ENCODE data around the gene MGAT4A.
"Not testable (repeated sequence)": the region's sequence is repeated elsewhere in the genome, so short reads cannot be mapped to it uniquely, and the experiment has no call there.

MGAT4A gene

GRCh38 chr2:98732430-98733051, 1.6 kb upstream of the MGAT4A start:
- Histone ChIP-seq H3K36me3 (ENCODE audit: low read depth) (no peaks in the 10 kb centered on the region), H3K9me3 (ENCODE audit: severe bottlenecking) (no peaks in the 10 kb centered on the region), H3K27ac (ENCODE audit: poor library complexity, severe bottlenecking) (no peak overlapping the region), H3K4me3 (ENCODE audit: severe bottlenecking) (no peak overlapping the region), H3K27me3 (ENCODE audit: insufficient read depth, poor library complexity, severe bottlenecking) (no peaks in the 10 kb centered on the region), H3K4me1 (ENCODE audit: insufficient read depth, poor library complexity, severe bottlenecking) (peaks cover 8% of the 10 kb centered on the region)
- DNase-seq (ENCODE audit: low spot score) (no peak), ATAC-seq (ENCODE audit: low read depth) (no peak)
- TF ChIP-seq, protein P1, sequence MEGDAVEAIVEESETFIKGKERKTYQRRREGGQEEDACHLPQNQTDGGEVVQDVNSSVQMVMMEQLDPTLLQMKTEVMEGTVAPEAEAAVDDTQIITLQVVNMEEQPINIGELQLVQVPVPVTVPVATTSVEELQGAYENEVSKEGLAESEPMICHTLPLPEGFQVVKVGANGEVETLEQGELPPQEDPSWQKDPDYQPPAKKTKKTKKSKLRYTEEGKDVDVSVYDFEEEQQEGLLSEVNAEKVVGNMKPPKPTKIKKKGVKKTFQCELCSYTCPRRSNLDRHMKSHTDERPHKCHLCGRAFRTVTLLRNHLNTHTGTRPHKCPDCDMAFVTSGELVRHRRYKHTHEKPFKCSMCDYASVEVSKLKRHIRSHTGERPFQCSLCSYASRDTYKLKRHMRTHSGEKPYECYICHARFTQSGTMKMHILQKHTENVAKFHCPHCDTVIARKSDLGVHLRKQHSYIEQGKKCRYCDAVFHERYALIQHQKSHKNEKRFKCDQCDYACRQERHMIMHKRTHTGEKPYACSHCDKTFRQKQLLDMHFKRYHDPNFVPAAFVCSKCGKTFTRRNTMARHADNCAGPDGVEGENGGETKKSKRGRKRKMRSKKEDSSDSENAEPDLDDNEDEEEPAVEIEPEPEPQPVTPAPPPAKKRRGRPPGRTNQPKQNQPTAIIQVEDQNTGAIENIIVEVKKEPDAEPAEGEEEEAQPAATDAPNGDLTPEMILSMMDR (IDR thresholded peaks at IDR 0.05; ENCODE audit: poor library complexity, severe bottlenecking) = no peak

DNA sequence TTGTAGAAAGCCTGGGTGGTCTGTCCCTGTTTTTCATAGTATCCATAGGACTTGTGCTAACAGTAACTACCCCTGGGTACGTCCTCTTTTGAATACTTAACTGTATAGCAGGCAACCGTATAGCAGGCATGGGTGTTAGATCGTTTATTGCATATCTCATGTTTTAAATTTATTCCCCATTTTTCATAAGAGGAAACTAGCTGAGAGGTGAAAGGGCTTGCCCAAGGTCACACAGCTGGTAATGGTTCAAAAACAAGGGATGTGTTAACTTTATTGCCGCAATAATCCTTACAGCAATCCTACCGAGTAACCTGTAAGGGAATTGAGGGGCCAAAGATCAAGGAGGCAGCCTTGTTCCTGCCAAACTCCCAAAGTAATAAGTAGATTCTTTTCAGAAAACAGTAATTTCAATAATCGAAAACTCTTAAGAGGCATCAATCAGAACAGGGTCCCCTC, 990 bp upstream of the MGAT4A start:
- Histone ChIP-seq H3K9me3 (ENCODE audit: severe bottlenecking) (no peaks in the 10 kb centered on the region), H3K27me3 (ENCODE audit: insufficient read depth, poor library complexity, severe bottlenecking) (no peaks in the 10 kb centered on the region), H3K36me3 (ENCODE audit: low read depth) (no peaks in the 10 kb centered on the region), H3K27ac (ENCODE audit: poor library complexity, severe bottlenecking) (no peak overlapping the region), H3K4me3 (ENCODE audit: severe bottlenecking) (peak overlapping the region; percentile 47), H3K4me1 (ENCODE audit: insufficient read depth, poor library complexity, severe bottlenecking) (peaks cover 7% of the 10 kb centered on the region)
- no peak for DNase-seq (ENCODE audit: low spot score)
- no peak for ATAC-seq (ENCODE audit: low read depth)
- TF ChIP-seq, protein P1 (IDR thresholded peaks at IDR 0.05; ENCODE audit: poor library complexity, severe bottlenecking) = no peak

GRCh38 chr2:98730707-98731040, 258 bp downstream of the MGAT4A start:
- Histone ChIP-seq H3K36me3 (ENCODE audit: low read depth) (no peaks in the 10 kb centered on the region), H3K9me3 (ENCODE audit: severe bottlenecking) (no peaks in the 10 kb centered on the region), H3K27ac (ENCODE audit: poor library complexity, severe bottlenecking) (no peak overlapping the region), H3K4me1 (ENCODE audit: insufficient read depth, poor library complexity, severe bottlenecking) (no peaks in the 10 kb centered on the region), H3K27me3 (ENCODE audit: insufficient read depth, poor library complexity, severe bottlenecking) (no peaks in the 10 kb centered on the region), H3K4me3 (ENCODE audit: severe bottlenecking) (peak overlapping the region; percentile 68)
- ATAC-seq (ENCODE audit: low read depth) (peak; percentile 67), DNase-seq (ENCODE audit: low spot score) (no peak)
- TF ChIP-seq, protein P1 (IDR thresholded peaks at IDR 0.05; ENCODE audit: poor library complexity, severe bottlenecking) = no peak

DNA sequence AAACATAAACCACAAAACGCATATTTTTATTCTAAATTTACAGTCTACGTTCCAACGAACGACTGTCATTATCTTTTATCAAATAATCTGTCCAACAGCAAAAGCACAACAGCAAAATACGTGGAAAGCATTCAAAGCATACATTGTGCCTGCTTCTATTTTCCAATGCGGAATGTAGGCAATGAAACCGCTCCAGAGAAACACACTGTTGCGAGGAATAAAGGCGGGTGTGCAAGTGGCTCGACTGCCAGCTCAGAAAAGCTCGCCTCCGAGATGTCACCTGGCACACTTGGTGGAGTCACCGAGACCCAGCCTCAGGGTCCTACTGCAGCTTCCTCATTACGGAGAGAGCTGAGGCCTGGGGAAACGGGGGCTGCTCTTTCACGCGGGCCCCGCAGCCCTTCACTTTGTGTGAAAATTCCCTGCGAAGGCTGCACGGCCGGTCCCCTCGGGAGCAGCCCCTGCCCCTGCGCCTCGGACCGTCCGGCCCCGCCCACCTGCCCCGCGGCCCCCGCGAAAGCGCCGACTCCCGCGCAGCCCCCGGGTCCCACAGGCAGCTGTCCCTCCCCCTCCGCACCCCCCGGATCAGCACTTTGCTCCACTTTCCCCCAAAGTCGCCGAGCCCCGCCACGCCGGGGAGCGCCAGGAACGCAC, 752 bp downstream of the MGAT4A start:
- Histone ChIP-seq H3K27me3 (ENCODE audit: insufficient read depth, poor library complexity, severe bottlenecking) (no peaks in the 10 kb centered on the region), H3K4me3 (ENCODE audit: severe bottlenecking) (peak overlapping the region; percentile 68), H3K27ac (ENCODE audit: poor library complexity, severe bottlenecking) (no peak overlapping the region), H3K36me3 (ENCODE audit: low read depth) (no peaks in the 10 kb centered on the region), H3K4me1 (ENCODE audit: insufficient read depth, poor library complexity, severe bottlenecking) (no peaks in the 10 kb centered on the region), H3K9me3 (ENCODE audit: severe bottlenecking) (no peaks in the 10 kb centered on the region)
- TF ChIP-seq, protein P1 (IDR thresholded peaks at IDR 0.05; ENCODE audit: poor library complexity, severe bottlenecking) = no peak
- ATAC-seq (ENCODE audit: low read depth) (no peak), DNase-seq (ENCODE audit: low spot score) (no peak)

DNA sequence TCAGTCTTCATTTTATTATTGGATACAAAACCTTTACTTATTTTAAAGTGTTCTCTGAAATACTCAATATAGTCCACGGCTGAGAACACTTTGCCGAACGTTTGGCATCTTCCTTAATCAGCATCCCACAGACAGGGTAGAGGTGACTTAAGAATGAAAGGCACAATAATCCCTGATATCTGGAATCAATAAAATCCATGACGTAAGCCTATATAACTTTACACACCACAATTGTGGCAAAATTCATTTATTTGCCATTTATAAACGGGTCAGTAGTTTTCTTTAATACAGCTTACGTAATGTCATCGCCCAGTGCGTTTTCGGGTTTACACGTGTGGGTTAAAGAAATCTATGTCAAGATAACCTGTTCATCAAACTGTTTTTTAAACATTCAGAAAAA, 1.3 kb downstream of the MGAT4A start:
- TF ChIP-seq, protein P1 (IDR thresholded peaks at IDR 0.05; ENCODE audit: poor library complexity, severe bottlenecking) = no peak
- DNase-seq (ENCODE audit: low spot score) = no peak
- no peaks in the 10 kb centered on the region for H3K9me3 ChIP-seq (ENCODE audit: severe bottlenecking)
- no peak for ATAC-seq (ENCODE audit: low read depth)
- H3K27me3 ChIP-seq (ENCODE audit: insufficient read depth, poor library complexity, severe bottlenecking) = no peaks in the 10 kb centered on the region
- no peaks in the 10 kb centered on the region for H3K36me3 ChIP-seq (ENCODE audit: low read depth)
- H3K4me1 ChIP-seq (ENCODE audit: insufficient read depth, poor library complexity, severe bottlenecking) = no peaks in the 10 kb centered on the region
- no peak overlapping the region for H3K27ac ChIP-seq (ENCODE audit: poor library complexity, severe bottlenecking)
- no peak overlapping the region for H3K4me3 ChIP-seq (ENCODE audit: severe bottlenecking)

DNA sequence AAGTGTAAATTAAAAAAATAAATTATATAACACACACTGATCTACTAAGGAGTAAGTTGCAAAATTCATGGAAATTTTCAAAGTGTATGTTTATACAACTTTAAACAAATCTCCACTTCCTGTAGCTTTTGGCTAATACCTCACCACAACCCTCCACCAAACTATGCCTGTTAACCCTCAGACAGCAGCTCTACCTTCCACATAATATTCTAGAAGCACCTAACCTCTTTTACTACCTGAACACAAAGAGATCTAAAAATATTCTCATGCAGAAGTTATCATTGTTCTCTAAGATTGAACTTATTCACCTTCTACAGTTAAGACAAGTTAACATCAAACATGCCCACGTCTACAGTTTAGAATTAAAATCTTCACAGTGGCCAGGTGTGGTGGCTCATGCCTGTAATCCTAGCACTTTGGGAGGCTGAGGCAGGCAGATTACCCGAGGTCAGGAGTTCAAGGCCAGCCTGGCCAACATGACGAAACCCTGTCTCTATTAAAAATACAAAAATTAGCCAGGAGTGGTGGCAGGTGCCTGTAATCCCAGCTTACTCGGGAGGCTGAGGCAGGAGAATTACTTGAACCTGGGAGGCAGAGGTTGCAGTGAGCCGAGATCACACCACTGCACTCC, 2.7 kb downstream of the MGAT4A start:
- not testable (repeated sequence) for H3K27me3 ChIP-seq (ENCODE audit: insufficient read depth, poor library complexity, severe bottlenecking); ATAC-seq (ENCODE audit: low read depth); H3K27ac ChIP-seq (ENCODE audit: poor library complexity, severe bottlenecking); H3K4me1 ChIP-seq (ENCODE audit: insufficient read depth, poor library complexity, severe bottlenecking); H3K9me3 ChIP-seq (ENCODE audit: severe bottlenecking); DNase-seq (ENCODE audit: low spot score); H3K36me3 ChIP-seq (ENCODE audit: low read depth); H3K4me3 ChIP-seq (ENCODE audit: severe bottlenecking)

All from RWPE2 (cell line).